ENCODE data around the gene B9D1.

B9D1 gene

GRCh38 chr17:19362277-19363113, at the start of gene B9D1:
TSS of gene B9D1 (minus strand) at chr17:19362723. CDS start at chr17:19362569, 154 bp downstream.
- H3K27me3 ChIP-seq (ENCODE audit: low read length): no peaks in the 10 kb centered on the region
- H3F3A ChIP-seq (ENCODE audit: insufficient read depth): 0 out of 2 replicates have a peak, but pooled peaks cover 3% of the 10 kb centered on the region
- no peak within 1 kb of the TSS for H3K27ac ChIP-seq (ENCODE audit: low read depth, low read length)
- no peaks in the 10 kb centered on the region for H4K20me1 ChIP-seq (ENCODE audit: low read depth, low read length)
- no peaks in the 10 kb centered on the region for H3K9me2 ChIP-seq (replicated peaks; ENCODE audit: insufficient read depth, low read length)
- H3K9ac ChIP-seq (ENCODE audit: low read length): peak within 1 kb of the TSS; percentile 53
- peak within 1 kb of the TSS; percentile 67 for H3K4me2 ChIP-seq (ENCODE audit: low read depth, low read length, poor library complexity, severe bottlenecking)
- no peaks in the 10 kb centered on the region for H3K79me2 ChIP-seq (ENCODE audit: insufficient read depth, low read length)
- no peak for TF ChIP-seq EZH2phosphoT487 (conservative IDR thresholded peaks at IDR 0.05; ENCODE audit: low read length)
- TF ChIP-seq CTCF (IDR thresholded peaks at IDR 0.05; ENCODE audit: insufficient read depth, low read length, poor library complexity, severe bottlenecking): peak; percentile 76
- H3K36me3 ChIP-seq (ENCODE audit: low read length): no peaks in the 10 kb centered on the region
- peak within 1 kb of the TSS; percentile 95 for H2AFZ ChIP-seq (ENCODE audit: low read depth, low read length, severe bottlenecking)
- peak within 1 kb of the TSS; percentile 64 for H3K4me3 ChIP-seq (ENCODE audit: insufficient read depth, low read length, poor library complexity, severe bottlenecking)
- H3K9me3 ChIP-seq (ENCODE audit: insufficient read depth, low read length): no peaks in the 10 kb centered on the region

- Histone ChIP-seq H3K4me2 (ENCODE audit: low read depth, low read length, poor library complexity, severe bottlenecking) (no peak overlapping the region), H3K9me3 (ENCODE audit: insufficient read depth, low read length) (no peaks in the 10 kb centered on the region), H3K4me3 (ENCODE audit: insufficient read depth, low read length, poor library complexity, severe bottlenecking) (no peak overlapping the region), H3K9me2 (replicated peaks; ENCODE audit: insufficient read depth, low read length) (no peaks in the 10 kb centered on the region), H2AFZ (ENCODE audit: low read depth, low read length, severe bottlenecking) (no peak overlapping the region), H3K27ac (ENCODE audit: low read depth, low read length) (no peak overlapping the region), H3K79me2 (ENCODE audit: insufficient read depth, low read length) (no peaks in the 10 kb centered on the region), H3K36me3 (ENCODE audit: low read length) (no peaks in the 10 kb centered on the region), H4K20me1 (ENCODE audit: low read depth, low read length) (no peaks in the 10 kb centered on the region), H3K9ac (ENCODE audit: low read length) (no peak overlapping the region), H3K27me3 (ENCODE audit: low read length) (no peaks in the 10 kb centered on the region), H3F3A (ENCODE audit: insufficient read depth) (no peaks in the 10 kb centered on the region)
- TF ChIP-seq EZH2phosphoT487 (conservative IDR thresholded peaks at IDR 0.05; ENCODE audit: low read length) (no peak), CTCF (IDR thresholded peaks at IDR 0.05; ENCODE audit: insufficient read depth, low read length, poor library complexity, severe bottlenecking) (no peak)
Measured at GRCh38 chr17:19411631-19412030, 49.1 kb upstream of the B9D1 start.

GRCh38 chr17:19410875-19411620, 48.5 kb upstream of the B9D1 start, which contains the start of gene RNF112:
TSS of gene RNF112 (plus strand) at chr17:19411232. CDS start at chr17:19411409, 177 bp downstream.
- Histone ChIP-seq H3F3A (ENCODE audit: insufficient read depth) (no peaks in the 10 kb centered on the region), H3K4me3 (ENCODE audit: insufficient read depth, low read length, poor library complexity, severe bottlenecking) (no peak within 1 kb of the TSS), H3K79me2 (ENCODE audit: insufficient read depth, low read length) (no peaks in the 10 kb centered on the region), H3K9me2 (replicated peaks; ENCODE audit: insufficient read depth, low read length) (no peaks in the 10 kb centered on the region), H3K27ac (ENCODE audit: low read depth, low read length) (no peak within 1 kb of the TSS), H3K36me3 (ENCODE audit: low read length) (no peaks in the 10 kb centered on the region), H3K9ac (ENCODE audit: low read length) (no peak within 1 kb of the TSS), H3K27me3 (ENCODE audit: low read length) (no peaks in the 10 kb centered on the region), H3K4me2 (ENCODE audit: low read depth, low read length, poor library complexity, severe bottlenecking) (no peak within 1 kb of the TSS), H4K20me1 (ENCODE audit: low read depth, low read length) (no peaks in the 10 kb centered on the region), H3K9me3 (ENCODE audit: insufficient read depth, low read length) (no peaks in the 10 kb centered on the region), H2AFZ (ENCODE audit: low read depth, low read length, severe bottlenecking) (no peak within 1 kb of the TSS)
- TF ChIP-seq EZH2phosphoT487 (conservative IDR thresholded peaks at IDR 0.05; ENCODE audit: low read length): no peak
- no peak for TF ChIP-seq CTCF (IDR thresholded peaks at IDR 0.05; ENCODE audit: insufficient read depth, low read length, poor library complexity, severe bottlenecking)

All from SU-DHL-6 (cell line).